ENCODE data around the gene CPD. TPM values are rescaled to one million over a fixed set of nuclear protein-coding genes. Genes with fewer than 3 reads are reported as not detected.

The CPD gene
- total and polyA plus RNA-seq, 2 donors from 2014 or later = 11.6 to 139 TPM

DNA sequence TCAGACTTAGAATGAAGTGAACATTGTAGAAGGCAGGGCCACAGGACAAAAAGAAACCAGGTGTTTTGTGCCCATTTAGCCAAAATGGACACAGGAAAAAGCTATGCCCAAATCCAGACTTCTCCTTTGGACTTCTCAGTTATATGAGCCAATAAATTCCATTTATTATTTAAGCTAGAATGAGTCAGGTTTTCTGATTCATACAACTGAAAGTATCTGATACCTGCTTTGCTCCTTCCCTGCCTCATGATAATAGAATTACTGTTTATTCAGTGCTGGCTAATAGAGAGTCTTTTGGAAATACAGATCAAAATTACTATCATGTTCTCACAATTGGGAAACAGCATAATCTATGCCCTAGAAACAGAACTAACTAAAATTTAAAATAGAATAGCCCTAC, 8.7 kb upstream of the CPD start:
- Histone ChIP-seq H3K36me3 (ENCODE audit: control insufficient read depth in 2 of 3, insufficient read depth in 3 of 3, low read length in 3 of 3) (no peaks in the 10 kb centered on the region), H3K27me3 (ENCODE audit: control insufficient read depth, insufficient read depth, low read length) (no peaks in the 10 kb centered on the region), H3K27ac (ENCODE audit: low read depth in 2 of 2, low read length in 2 of 2) (no peak overlapping the region), H3K4me3 (ENCODE audit: low read length in 3 of 3) (no peak overlapping the region), H3K9ac (ENCODE audit: low read length in 3 of 3) (no peak overlapping the region), H3K9me3 (ENCODE audit: control insufficient read depth in 2 of 3, insufficient read depth in 1 of 3, low read length in 3 of 3) (no peaks in the 10 kb centered on the region), H3K4me1 (ENCODE audit: control insufficient read depth in 2 of 3, insufficient read depth in 2 of 3, low read depth in 1 of 3, low read length in 3 of 3) (no peaks in the 10 kb centered on the region)
- TF ChIP-seq, protein P1, sequence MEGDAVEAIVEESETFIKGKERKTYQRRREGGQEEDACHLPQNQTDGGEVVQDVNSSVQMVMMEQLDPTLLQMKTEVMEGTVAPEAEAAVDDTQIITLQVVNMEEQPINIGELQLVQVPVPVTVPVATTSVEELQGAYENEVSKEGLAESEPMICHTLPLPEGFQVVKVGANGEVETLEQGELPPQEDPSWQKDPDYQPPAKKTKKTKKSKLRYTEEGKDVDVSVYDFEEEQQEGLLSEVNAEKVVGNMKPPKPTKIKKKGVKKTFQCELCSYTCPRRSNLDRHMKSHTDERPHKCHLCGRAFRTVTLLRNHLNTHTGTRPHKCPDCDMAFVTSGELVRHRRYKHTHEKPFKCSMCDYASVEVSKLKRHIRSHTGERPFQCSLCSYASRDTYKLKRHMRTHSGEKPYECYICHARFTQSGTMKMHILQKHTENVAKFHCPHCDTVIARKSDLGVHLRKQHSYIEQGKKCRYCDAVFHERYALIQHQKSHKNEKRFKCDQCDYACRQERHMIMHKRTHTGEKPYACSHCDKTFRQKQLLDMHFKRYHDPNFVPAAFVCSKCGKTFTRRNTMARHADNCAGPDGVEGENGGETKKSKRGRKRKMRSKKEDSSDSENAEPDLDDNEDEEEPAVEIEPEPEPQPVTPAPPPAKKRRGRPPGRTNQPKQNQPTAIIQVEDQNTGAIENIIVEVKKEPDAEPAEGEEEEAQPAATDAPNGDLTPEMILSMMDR (IDR thresholded peaks at IDR 0.05; ENCODE audit: borderline replicate concordance, extremely low read depth, insufficient read depth) = no peak
- no peak for FAIRE-seq
- no peak for DNase-seq
- intact Hi-C loops (cut with DNase I) = no loop called here

DNA sequence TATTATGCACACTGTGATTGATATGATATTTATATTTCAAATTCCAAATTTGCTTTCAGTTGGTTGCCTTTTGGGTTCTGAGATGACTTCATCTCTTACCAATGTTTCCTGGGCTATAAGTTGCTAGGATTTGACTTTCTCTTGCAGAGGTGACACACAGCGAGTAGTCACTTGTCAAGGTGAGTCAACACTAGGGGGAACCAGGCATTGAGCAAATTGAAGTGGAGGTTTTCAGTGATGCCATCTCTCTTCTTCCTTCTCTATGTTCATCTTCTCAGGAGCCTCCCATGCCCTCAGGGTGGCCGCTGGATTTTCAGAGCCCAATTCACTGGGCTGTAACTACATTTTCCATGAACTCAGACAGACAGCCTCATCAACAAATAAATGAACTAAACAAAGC, 6.0 kb upstream of the CPD start:
- H3K9ac ChIP-seq (ENCODE audit: low read length in 3 of 3) = no peak overlapping the region
- no peak overlapping the region for H3K27ac ChIP-seq (ENCODE audit: low read depth in 2 of 2, low read length in 2 of 2)
- no peaks in the 10 kb centered on the region for H3K9me3 ChIP-seq (ENCODE audit: control insufficient read depth in 2 of 3, insufficient read depth in 1 of 3, low read length in 3 of 3)
- no peak overlapping the region for H3K4me3 ChIP-seq (ENCODE audit: low read length in 3 of 3)
- no peaks in the 10 kb centered on the region for H3K27me3 ChIP-seq (ENCODE audit: control insufficient read depth, insufficient read depth, low read length)
- H3K4me1 ChIP-seq (ENCODE audit: control insufficient read depth in 2 of 3, insufficient read depth in 2 of 3, low read depth in 1 of 3, low read length in 3 of 3) = peaks cover 0 to 11% (median 0%) of the 10 kb centered on the region in 3 donors
- FAIRE-seq (no peak), DNase-seq (no peak)
- H3K36me3 ChIP-seq (ENCODE audit: control insufficient read depth in 2 of 3, insufficient read depth in 3 of 3, low read length in 3 of 3) = no peaks in the 10 kb centered on the region
- TF ChIP-seq, protein P1 (IDR thresholded peaks at IDR 0.05; ENCODE audit: borderline replicate concordance, extremely low read depth, insufficient read depth) = no peak
- intact Hi-C loops (cut with DNase I) = no loop called here

GRCh38 chr17:30375661-30376060, 3.1 kb upstream of the CPD start:
- H3K4me1 ChIP-seq (ENCODE audit: control insufficient read depth in 2 of 3, insufficient read depth in 2 of 3, low read depth in 1 of 3, low read length in 3 of 3) = peaks cover 0 to 11% (median 8%) of the 10 kb centered on the region in 3 donors
- no peak overlapping the region for H3K27ac ChIP-seq (ENCODE audit: low read depth in 2 of 2, low read length in 2 of 2)
- no peaks in the 10 kb centered on the region for H3K27me3 ChIP-seq (ENCODE audit: control insufficient read depth, insufficient read depth, low read length)
- no peaks in the 10 kb centered on the region for H3K36me3 ChIP-seq (ENCODE audit: control insufficient read depth in 2 of 3, insufficient read depth in 3 of 3, low read length in 3 of 3)
- FAIRE-seq (no peak), DNase-seq (no peak)
- intact Hi-C loops (cut with DNase I) = no loop called here
- no peaks in the 10 kb centered on the region for H3K9me3 ChIP-seq (ENCODE audit: control insufficient read depth in 2 of 3, insufficient read depth in 1 of 3, low read length in 3 of 3)
- H3K9ac ChIP-seq (ENCODE audit: low read length in 3 of 3) = no peak overlapping the region
- H3K4me3 ChIP-seq (ENCODE audit: low read length in 3 of 3) = no peak overlapping the region
- TF ChIP-seq, protein P1 (IDR thresholded peaks at IDR 0.05; ENCODE audit: borderline replicate concordance, extremely low read depth, insufficient read depth) = no peak
